IPS-15b (cell line): Measurements from ENCODE around the gene MT1X.

Experiments used
- H3K27me3 ChIP-seq: one replicate; pipeline ENCODE4 v1.6.1; 2013; ENCODE audit warnings: low read length; ENCODE audit not compliant: control insufficient read depth, insufficient read depth
- H3K36me3 ChIP-seq: one replicate; pipeline ENCODE4 v1.6.1; 2013; ENCODE audit warnings: low read length; ENCODE audit not compliant: control insufficient read depth, insufficient read depth
- H3K4me1 ChIP-seq: one replicate; pipeline ENCODE4 v1.6.1; 2013; ENCODE audit warnings: mild to moderate bottlenecking, low read length; ENCODE audit not compliant: control insufficient read depth, insufficient read depth
- H3K4me3 ChIP-seq: one replicate; pipeline ENCODE4 v1.5.1; 2013; ENCODE audit warnings: low read depth, low read length
- H3K9ac ChIP-seq: one replicate; pipeline ENCODE4 v1.6.1; 2013; ENCODE audit warnings: low read depth, mild to moderate bottlenecking, low read length
- H3K9me3 ChIP-seq: one replicate; pipeline ENCODE4 v1.6.1; 2013; ENCODE audit warnings: mild to moderate bottlenecking, low read length; ENCODE audit not compliant: control insufficient read depth, insufficient read depth

MT1X gene

GRCh38 chr16:56684926-56685590, 2.8 kb downstream of the MT1X start:
- H3K4me1 ChIP-seq = peaks cover 9% of the 10 kb centered on the region
- no peaks in the 10 kb centered on the region for H3K36me3 ChIP-seq
- no peak overlapping the region for H3K9ac ChIP-seq
- peaks cover 31% of the 10 kb centered on the region for H3K27me3 ChIP-seq
- no peak overlapping the region for H3K4me3 ChIP-seq
- H3K9me3 ChIP-seq = no peaks in the 10 kb centered on the region

- peaks cover 9% of the 10 kb centered on the region for H3K4me1 ChIP-seq
- H3K9ac ChIP-seq = no peak overlapping the region
- no peaks in the 10 kb centered on the region for H3K36me3 ChIP-seq
- peaks cover 14% of the 10 kb centered on the region for H3K27me3 ChIP-seq
- H3K4me3 ChIP-seq = no peak overlapping the region
- no peaks in the 10 kb centered on the region for H3K9me3 ChIP-seq
These were observed 4.5 kb downstream of the MT1X start for GRCh38 chr16:56686758-56687157.

- Histone ChIP-seq H3K27me3 (no peaks in the 10 kb centered on the region), H3K4me1 (no peaks in the 10 kb centered on the region), H3K9ac (no peak overlapping the region), H3K4me3 (no peak overlapping the region), H3K9me3 (no peaks in the 10 kb centered on the region), H3K36me3 (no peaks in the 10 kb centered on the region)
These were observed 6.5 kb downstream of the MT1X start for GRCh38 chr16:56688762-56689161.

- Histone ChIP-seq H3K9ac (no peak overlapping the region), H3K4me1 (no peaks in the 10 kb centered on the region), H3K4me3 (no peak overlapping the region), H3K27me3 (no peaks in the 10 kb centered on the region), H3K9me3 (no peaks in the 10 kb centered on the region), H3K36me3 (no peaks in the 10 kb centered on the region)
These were observed 6.9 kb downstream of the MT1X start for GRCh38 chr16:56689171-56689570.

- Histone ChIP-seq H3K4me3 (no peak overlapping the region), H3K27me3 (no peaks in the 10 kb centered on the region), H3K36me3 (no peaks in the 10 kb centered on the region), H3K9ac (no peak overlapping the region), H3K4me1 (no peaks in the 10 kb centered on the region), H3K9me3 (no peaks in the 10 kb centered on the region)
These were observed 8.3 kb downstream of the MT1X start for GRCh38 chr16:56690420-56691122.

- H3K36me3 ChIP-seq = no peaks in the 10 kb centered on the region
- H3K9me3 ChIP-seq = no peaks in the 10 kb centered on the region
- no peaks in the 10 kb centered on the region for H3K27me3 ChIP-seq
- no peak overlapping the region for H3K4me3 ChIP-seq
- H3K4me1 ChIP-seq = no peaks in the 10 kb centered on the region
- no peak overlapping the region for H3K9ac ChIP-seq
These were observed 9.6 kb downstream of the MT1X start for GRCh38 chr16:56691885-56692284.

GRCh38 chr16:56695246-56695645, 13.0 kb downstream of the MT1X start:
- no peaks in the 10 kb centered on the region for H3K9me3 ChIP-seq
- H3K4me1 ChIP-seq = no peaks in the 10 kb centered on the region
- no peaks in the 10 kb centered on the region for H3K27me3 ChIP-seq
- no peak overlapping the region for H3K9ac ChIP-seq
- H3K4me3 ChIP-seq = no peak overlapping the region
- H3K36me3 ChIP-seq = no peaks in the 10 kb centered on the region

- Histone ChIP-seq H3K36me3 (no peaks in the 10 kb centered on the region), H3K4me3 (no peak overlapping the region), H3K9me3 (no peaks in the 10 kb centered on the region)
These were observed 15.3 kb downstream of the MT1X start for GRCh38 chr16:56697456-56698155.

GRCh38 chr16:56700195-56700594, 17.9 kb downstream of the MT1X start:
- Histone ChIP-seq H3K27me3 (peaks cover 8% of the 10 kb centered on the region), H3K4me1 (peaks cover 4% of the 10 kb centered on the region), H3K9me3 (no peaks in the 10 kb centered on the region), H3K4me3 (no peak overlapping the region), H3K36me3 (no peaks in the 10 kb centered on the region), H3K9ac (no peak overlapping the region)

More at GRCh38 chr16:56697456-56698155, 15.3 kb downstream of the MT1X start:
- Histone ChIP-seq H3K4me1 (peaks cover 4% of the 10 kb centered on the region), H3K27me3 (peaks cover 3% of the 10 kb centered on the region), H3K9ac (no peak overlapping the region)

- H3K4me3 ChIP-seq = no peak overlapping the region
- H3K4me1 ChIP-seq = peaks cover 4% of the 10 kb centered on the region
- no peak overlapping the region for H3K9ac ChIP-seq
- no peaks in the 10 kb centered on the region for H3K9me3 ChIP-seq
- peaks cover 8% of the 10 kb centered on the region for H3K27me3 ChIP-seq
- H3K36me3 ChIP-seq = no peaks in the 10 kb centered on the region
These were observed 18.4 kb downstream of the MT1X start for GRCh38 chr16:56700631-56701030.

GRCh38 chr16:56701534-56701933, 19.3 kb downstream of the MT1X start:
- H3K9ac ChIP-seq = no peak overlapping the region
- H3K4me1 ChIP-seq = peaks cover 4% of the 10 kb centered on the region
- no peaks in the 10 kb centered on the region for H3K9me3 ChIP-seq
- peaks cover 8% of the 10 kb centered on the region for H3K27me3 ChIP-seq
- no peak overlapping the region for H3K4me3 ChIP-seq
- H3K36me3 ChIP-seq = no peaks in the 10 kb centered on the region

- Histone ChIP-seq H3K4me3 (no peak overlapping the region), H3K9ac (no peak overlapping the region), H3K4me1 (peaks cover 4% of the 10 kb centered on the region), H3K36me3 (no peaks in the 10 kb centered on the region), H3K27me3 (peaks cover 8% of the 10 kb centered on the region), H3K9me3 (no peaks in the 10 kb centered on the region)
These were observed 20.6 kb downstream of the MT1X start for GRCh38 chr16:56702836-56703235.
